ENCODE measurements around the gene ZBED4. TPM values are rescaled to one million over a fixed set of nuclear protein-coding genes. Genes with fewer than 3 reads are reported as not detected.

Gene ZBED4
- total and polyA plus RNA-seq, 10 donors: 2.9 to 23.2 (median 13.9) TPM

DNA sequence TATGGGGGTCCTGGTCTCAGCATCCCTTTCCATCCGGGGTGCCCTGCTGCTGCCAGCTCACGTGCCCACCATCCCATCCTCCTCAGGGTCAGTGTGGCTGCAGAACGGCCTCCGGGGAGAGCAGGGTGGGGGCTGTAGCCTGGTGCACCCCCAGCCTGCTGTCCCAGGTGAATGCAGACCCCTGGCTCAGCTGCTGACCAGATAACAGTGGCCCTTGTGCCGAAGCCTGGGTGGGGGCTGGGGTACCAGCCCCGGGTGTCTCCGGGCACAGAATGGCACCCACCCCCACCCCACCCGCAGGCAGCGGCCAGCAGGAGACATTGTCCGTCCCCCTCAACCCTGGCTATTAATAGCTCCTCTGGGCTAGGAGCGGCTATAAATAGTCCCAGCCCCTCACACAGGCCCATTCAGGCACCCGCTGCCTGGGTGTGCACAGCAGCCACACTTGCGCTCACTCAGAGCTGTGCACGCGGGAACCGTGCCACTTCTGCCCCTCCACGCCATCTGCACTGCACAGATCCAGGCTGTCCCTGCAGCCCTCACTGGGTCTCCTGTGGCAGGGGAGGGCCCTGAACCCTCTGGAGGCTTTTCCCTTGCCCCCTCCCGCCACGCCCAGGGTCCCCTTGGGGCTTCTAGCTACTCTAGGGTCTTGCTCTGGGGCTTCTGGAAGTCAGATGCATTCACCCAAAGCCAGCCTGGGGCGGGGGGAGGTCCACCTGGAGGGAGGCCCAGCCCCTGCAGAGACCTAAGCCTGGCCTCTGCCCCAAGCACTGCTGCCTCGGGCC, 83.5 kb downstream of the ZBED4 start:
- no peak for TF ChIP-seq POLR2A (IDR thresholded peaks at IDR 0.05)
- TF ChIP-seq POLR2AphosphoS5 (IDR thresholded peaks at IDR 0.05): peak; percentile 20 to 56 (median 52)
- no peak for TF ChIP-seq CTCF (IDR thresholded peaks at IDR 0.05 in 8 of 11, conservative IDR thresholded peaks at IDR 0.05 in 3 of 11)

GRCh38 chr22:49937758-49938564, 84.3 kb downstream of the ZBED4 start:
- DNase-seq: peak; percentile 90

More for the DNA sequence above, 83.5 kb downstream of the ZBED4 start:
- peaks cover 37 to 73% (median 63%) of the 10 kb centered on the region in 6 donors for H3K4me1 ChIP-seq
- DNase-seq: no peak
- H3K36me3 ChIP-seq: no peaks in the 10 kb centered on the region
- H3K4me3 ChIP-seq: peak overlapping the region in 3 of 8 donors; percentile 43 to 81 (median 50)
- H3K9me3 ChIP-seq: peaks cover 0 to 7% (median 0%) of the 10 kb centered on the region in 8 donors
- intact Hi-C loops (cut with DNase I; ENCODE audit: low total_unique reads): no loop called here
- peak overlapping the region; percentile 83 to 100 (median 96) for H3K27ac ChIP-seq
- no peaks in the 10 kb centered on the region for H3K27me3 ChIP-seq (replicated peaks in 1 of 7)
- 37 to 54% (median 46%) methylated on average over 6 to 21 of the region's 21 CpGs for WGBS, 5 donors

DNA sequence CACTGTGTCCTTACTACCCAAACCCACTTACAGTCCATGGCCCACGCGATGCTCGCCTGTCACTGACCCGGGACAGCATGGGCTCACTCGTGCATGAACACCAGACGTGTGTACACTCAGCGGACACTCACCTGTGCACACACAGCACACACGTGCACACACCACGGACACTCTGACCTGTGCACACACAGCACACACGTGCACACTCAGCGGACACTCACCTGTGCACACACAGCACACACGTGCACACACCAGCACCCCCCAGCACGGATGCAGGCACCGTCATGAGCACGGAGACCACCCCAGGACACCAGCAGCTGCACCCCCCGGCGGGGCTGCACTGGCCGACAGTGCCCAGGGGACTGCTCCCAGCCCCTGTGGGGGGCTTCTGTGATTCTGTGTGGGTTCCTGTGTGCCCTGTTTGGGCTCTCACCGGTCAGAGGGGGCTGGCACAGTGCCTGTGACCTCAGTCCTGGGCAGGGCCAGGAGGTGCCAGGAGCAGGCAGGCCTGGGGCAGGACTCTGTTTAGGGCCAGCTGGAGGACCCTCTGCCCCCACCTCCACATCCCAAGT, 85.0 kb downstream of the ZBED4 start:
- peak overlapping the region; percentile 83 to 100 (median 96) for H3K27ac ChIP-seq
- H3K4me1 ChIP-seq: peaks cover 30 to 58% (median 48%) of the 10 kb centered on the region in 6 donors
- intact Hi-C loops (cut with DNase I; ENCODE audit: low total_unique reads): no loop called here
- no peak for DNase-seq
- no peaks in the 10 kb centered on the region for H3K27me3 ChIP-seq (replicated peaks in 1 of 7)
- 66 to 87% (median 81%) methylated on average over 6 to 19 of the region's 19 CpGs for WGBS, 5 donors
- H3K9me3 ChIP-seq: peaks cover 0 to 7% (median 0%) of the 10 kb centered on the region in 8 donors
- H3K4me3 ChIP-seq: no peak overlapping the region
- TF ChIP-seq POLR2A (IDR thresholded peaks at IDR 0.05): no peak
- TF ChIP-seq POLR2AphosphoS5 (IDR thresholded peaks at IDR 0.05): no peak
- no peak for TF ChIP-seq CTCF (IDR thresholded peaks at IDR 0.05 in 8 of 11, conservative IDR thresholded peaks at IDR 0.05 in 3 of 11)
- H3K36me3 ChIP-seq: no peaks in the 10 kb centered on the region

More at GRCh38 chr22:49937758-49938564, 84.3 kb downstream of the ZBED4 start:
- peaks cover 0 to 7% (median 0%) of the 10 kb centered on the region in 8 donors for H3K9me3 ChIP-seq
- H3K4me3 ChIP-seq: peak overlapping the region in 1 of 8 donors; percentile 81
- WGBS, 5 donors: 58 to 69% (median 66%) methylated on average over 23 to 27 of the region's 27 CpGs
- H3K36me3 ChIP-seq: no peaks in the 10 kb centered on the region
- TF ChIP-seq CTCF (IDR thresholded peaks at IDR 0.05 in 8 of 11, conservative IDR thresholded peaks at IDR 0.05 in 3 of 11): no peak
- peak; percentile 83 to 92 (median 87) for TF ChIP-seq POLR2AphosphoS5 (IDR thresholded peaks at IDR 0.05)
- peak overlapping the region; percentile 83 to 100 (median 96) for H3K27ac ChIP-seq
- H3K4me1 ChIP-seq: peaks cover 37 to 65% (median 55%) of the 10 kb centered on the region in 6 donors
- intact Hi-C loops (cut with DNase I; ENCODE audit: low total_unique reads): no loop called here
- H3K27me3 ChIP-seq (replicated peaks in 1 of 7): no peaks in the 10 kb centered on the region

Small RNA genes lying within 50 kb of the gene (small RNA-seq; reads per million reads assigned to genes)
- 0 reads per million in 4 donors for gene AL117328.1
- gene RF00017: 0 reads per million in 4 donors

Other genes with a start within 250 kb of the ZBED4 start
- 10 to 100 TPM; 35.3 to 59.6 (median 46.9) TPM for gene BRD1, start 26.0 kb upstream of the ZBED4 start, total RNA-seq
- 10 to 100 TPM; 14.2 to 23.1 (median 17.6) TPM for gene BRD1, start 26.0 kb upstream of the ZBED4 start, polyA plus RNA-seq
- gene ALG12, start 64.6 kb downstream of the ZBED4 start, total RNA-seq: 10 to 100 TPM; 10.2 to 20.1 (median 13.3) TPM
- 1 to 10 TPM; 5.7 to 7.1 (median 5.9) TPM for gene ALG12, start 64.6 kb downstream of the ZBED4 start, polyA plus RNA-seq
- 10 to 100 TPM; 23.2 to 46.3 (median 38.1) TPM for gene CRELD2, start 64.8 kb downstream of the ZBED4 start, total RNA-seq
- gene CRELD2, start 64.8 kb downstream of the ZBED4 start, polyA plus RNA-seq: 10 to 100 TPM; 16.2 to 26.3 (median 18.3) TPM
- gene PIM3, start 106.9 kb downstream of the ZBED4 start, total RNA-seq: 100 to 1,000 TPM in 5 of 7 donors, 10 to 100 TPM in 2; 72.1 to 134 (median 109) TPM
- gene PIM3, start 106.9 kb downstream of the ZBED4 start, polyA plus RNA-seq: 10 to 100 TPM; 49.5 to 84.4 (median 52.0) TPM
- 1 to 10 TPM in 2 of 7 donors, under 1 TPM in 5; 0.23 to 1.9 (median 0.94) TPM for gene IL17REL, start 158.9 kb downstream of the ZBED4 start, total RNA-seq
- 1 to 10 TPM in 1 of 3 donors, under 1 TPM in 2; 0.21 to 1.2 (median 0.33) TPM for gene IL17REL, start 158.9 kb downstream of the ZBED4 start, polyA plus RNA-seq
- not detected for gene TTLL8, start 204.5 kb downstream of the ZBED4 start, total RNA-seq
- not detected for gene TTLL8, start 204.5 kb downstream of the ZBED4 start, polyA plus RNA-seq
- 1 to 10 TPM; 1.2 to 4.4 (median 1.9) TPM for gene MLC1, start 231.6 kb downstream of the ZBED4 start, total RNA-seq
- under 1 TPM; 0.17 to 0.74 (median 0.39) TPM for gene MLC1, start 231.6 kb downstream of the ZBED4 start, polyA plus RNA-seq
- gene MOV10L1, start 236.2 kb downstream of the ZBED4 start, total RNA-seq: under 1 TPM in 2 of 7 donors, not detected in 5; 0.10 to 0.37 TPM
- under 1 TPM in 1 of 3 donors, not detected in 2; 0.15 TPM for gene MOV10L1, start 236.2 kb downstream of the ZBED4 start, polyA plus RNA-seq

Measured in spleen (tissue), 11 donors.